ENCODE measurements around the gene CNTNAP2.

The CNTNAP2 gene

DNA sequence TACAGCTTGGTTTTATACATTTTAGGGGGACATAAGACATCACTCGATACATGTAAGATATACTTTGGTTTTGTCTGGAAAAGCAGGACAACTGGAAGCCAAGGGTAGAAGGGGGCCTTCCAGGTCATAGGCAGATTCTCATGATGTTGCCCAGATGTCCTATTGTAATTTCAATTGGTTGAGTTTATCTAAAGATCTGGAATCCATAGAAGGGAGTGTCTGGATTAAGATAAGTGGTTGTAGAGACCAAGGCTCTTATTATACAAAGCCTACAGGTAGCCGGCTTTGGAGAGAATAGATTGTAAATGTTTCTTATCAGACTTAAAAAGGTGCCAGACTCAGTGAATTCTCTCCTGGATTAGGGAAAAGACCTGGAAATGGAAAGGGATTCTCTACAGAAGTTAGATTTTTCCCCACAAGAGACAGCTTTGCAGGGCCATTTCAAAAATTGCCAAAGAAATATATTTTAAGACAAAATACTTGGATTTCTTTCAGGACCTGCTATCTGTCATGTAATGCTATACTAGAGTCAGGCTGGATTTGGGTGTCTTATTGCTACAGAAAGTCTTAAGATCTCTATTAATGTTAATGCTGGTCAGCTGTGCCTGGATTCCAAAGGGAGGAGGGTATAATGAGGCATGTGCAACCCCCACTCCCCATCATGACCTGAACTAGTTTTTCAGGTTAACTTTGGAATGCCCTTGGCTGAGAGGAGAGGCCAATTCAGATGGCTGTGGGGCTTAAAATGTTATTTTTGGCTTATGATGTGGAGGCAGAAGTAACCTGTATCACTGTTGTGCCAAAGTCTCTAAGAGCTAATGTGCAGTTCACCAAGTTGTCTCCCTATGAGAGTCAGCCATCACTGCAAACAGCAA lies 1962.8 kb downstream of the CNTNAP2 start:
- no peak for DNase-seq (ENCODE audit: low read depth, low spot score)

DNA sequence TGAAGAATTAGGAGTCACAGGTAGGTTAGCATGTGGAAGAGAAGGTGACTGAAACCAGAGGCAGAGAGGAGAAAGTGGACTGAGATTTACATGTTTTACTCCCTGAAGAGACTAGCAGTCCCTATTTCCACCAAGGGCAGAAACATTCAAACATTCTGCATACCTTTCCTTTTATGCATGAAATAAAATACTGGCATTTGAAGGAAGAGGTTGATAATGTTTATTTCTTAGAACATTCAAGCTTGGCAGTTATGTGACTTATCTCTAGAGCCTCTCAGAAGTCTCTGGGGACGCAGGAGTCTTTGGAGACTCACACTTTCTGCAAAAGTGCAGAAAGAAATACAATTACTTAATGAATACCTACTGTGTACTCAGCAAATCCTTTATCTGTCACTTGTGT lies 1966.8 kb downstream of the CNTNAP2 start:
- DNase-seq (ENCODE audit: low read depth, low spot score) = no peak

DNA sequence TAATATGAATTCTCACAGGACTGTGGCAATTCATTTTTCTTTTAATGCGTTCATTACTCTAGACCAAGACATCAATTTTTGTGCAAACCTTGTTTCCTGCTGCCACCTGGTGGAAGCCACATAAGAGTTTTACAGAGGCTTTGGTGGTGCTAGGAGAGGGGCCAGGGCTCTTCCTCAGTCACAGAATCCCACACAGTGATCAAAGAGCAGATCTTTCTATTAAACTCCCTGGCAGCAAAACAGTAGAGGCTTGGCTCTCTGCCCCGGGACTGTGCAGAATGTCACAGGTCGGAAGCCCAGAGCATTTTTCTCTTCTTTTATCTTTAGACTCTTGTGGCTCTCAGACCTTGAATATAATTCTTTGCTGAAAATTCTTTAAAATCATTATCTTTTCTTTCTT lies 1967.5 kb downstream of the CNTNAP2 start:
- DNase-seq (ENCODE audit: low read depth, low spot score) = no peak

DNA sequence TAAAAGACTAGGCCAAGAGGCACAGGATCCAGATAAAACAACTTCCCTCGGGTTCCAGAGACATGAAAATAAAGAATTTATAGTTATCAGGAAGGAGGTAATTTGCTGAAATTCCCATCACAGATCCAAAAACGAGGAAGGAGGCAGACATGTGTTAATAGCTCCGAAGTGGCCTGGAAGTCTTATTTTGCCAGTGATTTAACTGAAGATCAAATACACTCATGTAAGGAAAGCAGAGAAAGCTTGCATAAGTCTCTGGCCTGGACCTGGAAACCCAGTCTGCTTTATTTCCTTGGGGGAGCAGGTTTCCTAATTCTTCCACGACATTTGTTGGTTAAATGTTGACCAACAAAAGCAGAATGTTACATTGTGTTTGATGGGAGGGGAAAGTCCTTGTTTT lies 1975.3 kb downstream of the CNTNAP2 start:
- no peak for DNase-seq (ENCODE audit: low read depth, low spot score)

DNA sequence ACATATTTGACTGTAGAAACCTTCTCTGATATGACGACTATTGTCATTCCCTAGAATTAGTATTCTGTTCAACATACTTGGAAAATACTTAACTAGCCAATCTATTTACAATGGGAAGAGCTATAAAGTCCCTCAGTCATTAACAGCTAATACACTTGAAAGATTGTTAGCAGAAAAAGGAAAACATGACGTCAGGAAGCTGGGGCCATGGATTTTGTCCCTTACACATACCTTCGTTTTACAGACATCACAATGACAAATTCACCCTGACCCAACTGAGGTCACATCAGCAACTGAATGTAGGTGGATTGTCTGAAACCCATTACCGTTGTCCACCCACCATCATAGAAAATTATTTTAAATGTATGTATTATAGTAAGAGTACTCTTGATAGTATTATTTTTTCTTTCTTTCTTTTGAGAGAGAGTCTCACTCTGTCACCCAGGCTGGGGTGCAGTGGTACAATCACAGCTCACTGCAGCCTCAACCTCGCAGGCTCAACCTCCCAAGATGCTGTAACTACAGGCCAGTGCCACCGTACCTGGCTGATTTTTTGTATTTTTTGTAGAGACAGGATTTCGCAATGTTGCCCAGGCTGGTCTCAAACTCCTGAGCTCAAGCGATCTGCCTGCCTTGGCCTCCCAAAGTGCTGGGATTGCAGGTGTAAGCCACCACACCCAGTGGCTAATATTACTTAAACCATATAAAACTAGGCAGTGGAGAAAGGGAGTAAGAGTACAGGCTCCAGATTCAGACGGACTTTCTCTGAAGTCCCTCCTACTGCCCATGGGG lies 1977.0 kb downstream of the CNTNAP2 start:
- DNase-seq (ENCODE audit: low read depth, low spot score) = no peak

DNA sequence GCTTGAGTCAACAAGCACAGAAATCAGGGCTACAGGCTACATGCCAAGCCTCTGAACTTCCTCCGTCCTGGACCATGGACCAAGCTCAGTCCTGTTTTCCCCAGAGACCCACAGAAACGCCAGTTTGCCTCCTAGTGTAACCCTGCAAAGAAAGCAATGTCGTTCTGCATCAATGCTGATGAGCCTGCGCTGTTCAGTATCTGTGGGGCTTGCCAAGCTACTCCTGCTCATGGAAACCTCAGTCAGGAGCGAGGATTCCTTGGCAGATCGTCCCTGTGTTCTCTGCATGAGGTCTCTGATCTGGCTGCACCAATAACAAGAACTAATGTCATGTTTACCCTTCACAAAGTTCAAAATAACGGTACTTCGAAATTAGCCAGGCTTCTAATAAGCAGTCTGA lies 1978.5 kb downstream of the CNTNAP2 start:
- DNase-seq (ENCODE audit: low read depth, low spot score) = no peak

DNA sequence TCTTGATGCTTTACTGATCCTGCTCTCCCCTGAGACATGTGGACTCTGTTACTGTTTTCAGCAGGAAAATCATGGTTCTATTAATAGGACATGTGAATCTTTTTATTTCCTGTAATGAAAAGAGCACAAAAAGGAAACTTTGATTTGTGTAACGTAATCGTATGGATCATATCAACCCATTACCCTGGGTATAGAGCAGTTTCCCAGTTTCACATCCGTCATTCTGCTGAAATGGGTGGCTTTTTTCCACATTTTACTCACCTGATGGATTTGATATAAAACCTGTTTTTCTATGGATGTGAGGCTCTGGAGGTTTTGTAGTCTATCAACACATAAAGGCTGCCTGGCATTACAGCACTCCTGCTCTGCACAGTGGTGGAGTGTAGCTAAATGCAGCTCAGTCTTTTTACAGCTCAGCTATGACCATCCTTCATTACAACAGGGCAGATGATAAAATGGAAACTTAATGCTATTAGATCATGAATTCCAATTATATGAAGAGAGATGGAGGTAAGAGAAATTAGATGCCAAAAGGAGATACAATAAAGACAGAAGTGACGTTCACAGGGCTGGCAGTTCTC lies 1987.6 kb downstream of the CNTNAP2 start:
- no peak for DNase-seq (ENCODE audit: low read depth, low spot score)

DNA sequence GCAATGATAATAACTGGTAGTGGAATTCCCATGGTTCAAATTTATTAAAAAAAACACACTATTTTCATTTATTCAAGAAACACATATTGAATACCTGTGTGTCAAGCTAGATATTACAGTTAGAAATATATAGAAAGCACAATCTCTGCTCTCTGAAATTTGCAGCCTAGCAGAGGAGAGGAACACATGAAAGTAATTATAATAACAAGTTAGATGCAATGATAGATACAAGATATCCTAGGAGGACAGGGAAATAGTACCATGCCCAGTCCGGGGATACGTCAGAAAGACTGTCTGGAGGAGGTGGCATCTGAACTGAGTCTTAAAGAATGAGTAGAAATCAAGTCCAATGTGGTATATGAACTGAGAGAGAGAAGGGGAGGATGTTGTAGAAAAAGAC lies 1988.3 kb downstream of the CNTNAP2 start:
- DNase-seq (ENCODE audit: low read depth, low spot score) = no peak

DNA sequence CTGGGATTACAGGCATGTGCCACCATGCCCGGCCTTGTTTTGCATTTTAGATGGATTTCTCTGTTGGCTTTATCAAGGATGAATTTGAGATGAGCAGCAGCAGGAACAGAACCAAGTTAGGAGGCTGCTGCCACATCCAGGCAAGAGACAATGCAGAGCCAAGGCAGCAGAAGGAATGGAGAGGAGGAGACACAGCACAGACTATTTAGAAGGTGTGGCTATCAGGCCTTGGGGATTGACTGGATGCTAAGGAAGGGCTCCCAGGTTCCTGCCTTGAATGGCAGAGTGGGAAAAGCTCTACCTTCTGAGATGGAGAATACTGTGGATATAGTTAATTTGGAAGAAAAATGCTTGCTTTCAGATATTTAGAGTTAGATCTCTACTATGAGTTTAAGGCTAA lies 1989.3 kb downstream of the CNTNAP2 start:
- no peak for DNase-seq (ENCODE audit: low read depth, low spot score)

DNA sequence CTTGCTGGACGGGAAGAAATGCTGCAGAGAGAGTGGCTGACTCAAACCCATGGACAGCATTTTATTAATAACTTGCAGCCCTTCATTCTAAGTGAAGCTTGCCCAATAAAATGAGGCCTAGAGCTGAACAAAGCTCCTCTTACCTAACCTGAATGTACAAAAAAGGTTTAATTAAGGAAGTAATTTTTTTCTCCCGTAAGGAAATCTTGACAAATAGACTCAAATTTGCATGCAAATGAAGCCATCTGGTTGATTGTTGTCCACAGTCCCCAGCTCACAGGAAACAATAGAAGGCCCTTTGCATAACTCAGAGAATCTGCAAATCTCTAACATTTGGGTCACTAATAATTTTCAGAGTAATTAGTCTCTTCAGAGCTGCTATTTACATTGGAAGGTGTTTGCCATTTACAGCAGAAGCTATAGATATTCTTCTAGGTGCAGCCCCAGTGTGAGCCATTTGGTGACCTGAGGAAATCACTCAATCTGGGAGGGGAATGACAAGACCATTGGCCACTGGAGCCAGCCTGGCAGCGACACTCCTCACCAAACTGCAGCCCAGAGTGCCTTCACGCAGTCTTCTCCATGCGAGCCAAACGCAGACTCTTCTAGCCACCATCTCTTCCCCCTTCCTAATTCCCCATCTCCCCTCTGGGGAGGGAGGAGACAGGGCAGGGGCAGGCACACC lies 1991.0 kb downstream of the CNTNAP2 start:
- no peak for DNase-seq (ENCODE audit: low read depth, low spot score)

DNA sequence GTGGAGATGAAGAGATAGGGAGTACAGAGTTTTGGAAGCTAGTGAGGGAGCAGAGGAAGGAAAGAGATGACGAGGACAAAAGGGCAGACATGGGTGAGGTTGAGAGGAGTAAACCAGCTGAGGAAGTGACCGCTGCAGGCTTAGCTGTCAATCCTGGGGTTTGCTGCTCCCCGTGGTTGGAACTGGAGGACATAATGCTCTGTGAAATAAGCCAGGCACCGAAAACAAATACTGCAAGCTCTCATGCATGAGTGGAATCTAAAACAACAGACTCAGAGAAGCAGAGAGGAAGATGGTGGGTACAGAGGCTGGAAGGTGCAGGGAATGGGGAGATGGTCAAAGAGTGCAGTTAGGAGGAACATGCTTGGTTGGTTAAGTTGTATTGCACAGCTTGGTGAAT lies 1991.8 kb downstream of the CNTNAP2 start:
- DNase-seq (ENCODE audit: low read depth, low spot score) = no peak

DNA sequence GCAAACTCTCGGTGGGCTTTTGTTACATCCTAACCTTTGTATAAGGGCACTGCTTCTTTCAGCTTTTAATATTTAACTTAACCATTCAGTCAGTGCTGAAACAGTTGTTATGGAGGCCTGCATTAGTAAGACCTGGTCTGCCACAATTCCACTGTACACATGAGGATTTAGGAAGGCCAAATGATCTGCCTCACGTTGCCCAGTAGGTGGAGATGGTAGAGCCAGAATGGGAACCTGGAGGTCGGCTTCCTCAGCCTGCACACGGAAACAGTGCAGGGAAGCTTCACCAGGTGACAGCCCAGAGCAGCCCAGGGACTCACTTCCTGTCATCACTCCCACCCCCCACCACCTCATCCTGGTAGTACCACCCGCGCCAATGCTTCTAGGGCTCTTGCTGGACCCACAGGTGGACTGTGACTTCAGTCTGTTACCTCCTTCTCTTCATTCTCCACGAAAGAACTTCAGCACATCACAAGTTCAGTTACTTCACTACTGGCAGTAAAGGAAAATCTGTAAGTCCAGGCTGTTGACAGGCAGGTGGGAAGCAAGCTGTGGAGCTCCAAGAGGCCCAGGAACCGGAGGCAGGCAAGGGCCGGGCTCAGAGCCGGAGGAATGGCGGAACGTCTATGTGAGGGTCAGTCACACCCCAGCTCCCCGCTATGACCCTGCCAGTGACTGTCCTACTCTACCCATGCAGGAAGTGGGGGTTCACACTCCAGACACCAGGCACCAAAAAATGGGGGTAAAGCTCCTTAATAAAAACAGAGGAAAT lies 1993.7 kb downstream of the CNTNAP2 start:
- no peak for DNase-seq (ENCODE audit: low read depth, low spot score)

DNA sequence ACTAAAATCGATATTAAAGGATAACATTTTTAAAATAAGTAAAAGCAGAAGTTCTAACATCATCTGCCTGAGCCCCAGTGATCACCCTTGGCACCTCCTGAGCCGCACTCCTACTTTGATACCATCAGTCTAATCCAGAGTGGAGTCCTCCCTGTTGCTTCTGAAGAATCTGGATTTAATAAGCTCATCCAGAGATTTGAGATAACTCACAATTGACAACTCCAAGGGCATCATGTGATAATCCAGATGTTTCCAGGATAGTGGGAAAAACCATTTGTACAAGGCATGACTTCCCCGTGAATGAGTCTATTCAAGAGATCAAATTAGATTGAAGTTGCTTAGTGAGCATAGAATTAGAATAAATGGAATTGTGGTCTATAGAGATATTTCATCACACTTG lies 1998.2 kb downstream of the CNTNAP2 start:
- DNase-seq (ENCODE audit: low read depth, low spot score) = no peak

DNA sequence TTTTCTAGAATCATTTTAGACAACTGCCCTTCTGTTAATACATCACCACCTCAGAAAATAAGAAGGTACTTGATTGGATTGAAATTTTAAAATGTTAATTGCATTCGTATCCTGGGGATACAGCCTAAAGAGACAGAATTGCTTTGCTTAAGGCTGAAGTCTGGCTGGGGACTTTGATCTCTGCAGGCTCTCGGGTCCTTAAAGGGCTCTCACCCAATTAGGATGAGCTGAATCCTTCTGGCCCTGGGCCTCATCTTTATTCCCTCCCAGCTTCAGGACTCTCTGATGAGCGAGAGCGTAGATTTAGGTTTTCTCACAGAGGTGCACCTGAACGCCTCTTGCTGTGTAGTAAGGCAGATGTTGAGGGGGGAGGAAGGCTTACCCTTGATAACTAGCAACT lies 1998.7 kb downstream of the CNTNAP2 start:
- DNase-seq (ENCODE audit: low read depth, low spot score) = no peak

DNA sequence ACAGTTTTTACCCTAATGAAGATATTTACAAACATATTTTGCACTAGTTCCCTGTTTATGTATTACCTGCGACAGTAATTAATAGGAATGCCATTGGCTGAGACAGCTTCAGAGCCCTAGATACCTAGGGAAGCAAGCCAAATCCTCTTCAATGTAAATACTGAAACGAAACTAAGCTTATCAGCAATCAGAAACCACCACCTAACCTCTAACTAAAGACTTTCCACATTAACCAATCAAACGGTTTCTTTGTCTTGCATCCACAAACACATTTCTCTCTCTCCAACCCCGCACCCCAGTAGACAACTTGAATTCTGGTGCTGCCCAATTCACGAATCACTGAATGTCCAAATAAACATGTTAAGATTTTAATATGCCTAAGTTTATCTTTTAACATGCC lies 1999.6 kb downstream of the CNTNAP2 start:
- DNase-seq (ENCODE audit: low read depth, low spot score) = no peak

DNA sequence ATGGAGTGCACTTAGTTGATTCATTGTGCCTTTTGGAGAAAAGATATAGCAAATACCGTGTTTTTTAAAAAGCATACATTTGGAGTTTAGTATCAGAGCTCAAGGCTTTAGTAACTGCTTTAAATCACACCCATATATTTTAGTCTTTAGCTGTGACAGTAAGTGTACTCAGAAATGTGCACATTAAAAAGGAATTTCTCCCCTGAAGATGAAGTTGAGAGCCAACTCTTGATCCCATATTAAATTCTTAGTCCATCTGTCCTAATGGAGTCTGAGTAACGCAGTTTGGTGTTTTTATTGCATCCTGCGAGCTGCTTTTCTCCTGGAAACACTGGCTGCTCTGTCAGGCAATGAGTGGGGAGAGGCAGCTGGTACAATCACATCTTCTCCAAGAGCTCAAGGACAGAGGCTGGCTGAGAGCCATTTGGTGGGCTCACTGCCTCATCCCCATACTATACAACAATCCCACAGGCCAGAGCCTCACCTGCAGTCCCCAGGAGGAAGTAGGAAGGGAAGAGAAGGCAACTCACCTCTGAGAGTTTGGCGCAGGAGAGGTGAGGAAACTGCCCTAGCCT lies 2000.3 kb downstream of the CNTNAP2 start:
- DNase-seq (ENCODE audit: low read depth, low spot score) = no peak

DNA sequence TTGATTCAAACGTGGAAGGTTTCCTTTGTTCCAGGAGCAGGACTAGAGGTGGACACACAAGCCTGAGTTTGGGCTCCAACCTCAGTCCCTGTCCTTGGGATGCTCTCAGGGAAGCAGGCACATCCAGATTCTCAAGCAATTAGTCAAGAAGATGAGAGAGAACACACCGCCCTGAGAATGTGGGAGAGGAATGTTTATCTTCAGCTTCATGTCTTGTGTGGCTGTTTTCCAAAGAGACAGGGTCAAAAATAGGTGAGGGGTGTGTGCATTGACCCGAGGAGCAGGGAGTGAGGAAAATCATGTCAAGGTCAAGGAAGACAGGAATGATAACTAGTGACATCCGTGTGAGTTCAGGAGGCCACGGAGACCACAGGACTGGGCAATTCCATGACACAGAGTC lies 2001.8 kb downstream of the CNTNAP2 start:
- no peak for DNase-seq (ENCODE audit: low read depth, low spot score)

DNA sequence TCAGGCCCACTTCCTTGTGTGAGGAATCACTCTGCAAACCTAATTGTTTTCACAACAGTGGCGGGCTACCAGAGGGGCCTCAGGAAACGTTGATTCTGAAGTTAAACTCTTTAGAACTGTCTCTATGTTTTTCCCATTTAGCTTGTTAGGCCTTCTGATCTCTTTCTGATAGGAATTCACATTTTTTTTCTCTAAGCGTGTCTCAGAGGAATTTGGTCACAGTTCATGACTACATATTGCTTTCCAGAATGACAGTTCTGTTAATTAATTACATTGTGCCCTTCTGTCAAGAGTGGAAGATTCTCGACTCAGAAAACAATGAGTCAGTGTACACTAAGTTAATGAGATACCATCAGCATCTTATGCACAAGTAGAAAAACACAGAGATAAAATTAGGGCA lies 2004.8 kb downstream of the CNTNAP2 start:
- DNase-seq (ENCODE audit: low read depth, low spot score) = no peak

DNA sequence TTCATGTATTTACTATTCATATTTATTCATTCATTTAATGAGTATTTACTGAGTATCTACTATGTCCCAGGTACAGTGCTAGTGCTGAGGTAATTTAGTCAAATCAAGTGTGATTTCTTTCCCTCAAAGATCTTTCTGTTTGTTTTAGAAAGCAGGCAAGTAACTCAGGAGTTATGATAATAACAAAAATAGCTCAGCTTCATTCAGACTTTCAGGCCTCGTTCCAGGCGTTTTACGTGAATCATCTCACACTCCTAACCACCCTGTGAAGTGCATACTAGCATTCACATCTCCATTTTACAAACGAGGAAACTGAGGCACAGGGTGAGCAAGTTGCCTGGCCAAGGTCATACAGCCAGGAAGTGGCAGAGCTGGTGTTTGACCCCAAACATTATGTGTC lies 2005.2 kb downstream of the CNTNAP2 start:
- DNase-seq (ENCODE audit: low read depth, low spot score) = no peak

DNA sequence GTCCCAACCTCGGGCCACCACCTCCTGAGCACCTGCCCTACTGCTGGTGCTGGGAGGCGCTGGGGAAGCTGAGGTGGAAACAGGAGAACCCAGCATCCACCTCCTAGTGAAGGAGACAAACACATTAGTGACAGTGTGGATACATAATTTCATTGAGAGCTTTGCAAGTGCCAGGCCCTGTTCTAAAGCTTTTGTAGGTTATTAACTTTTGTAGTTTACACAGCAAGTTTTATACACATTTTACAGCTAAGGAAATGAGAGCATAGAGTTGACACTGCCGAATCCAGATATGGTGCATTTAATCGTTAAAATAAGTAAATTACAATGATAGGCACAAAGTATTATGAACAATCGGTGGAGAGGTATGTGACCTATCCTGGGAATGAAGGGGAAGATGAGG lies 2007.9 kb downstream of the CNTNAP2 start:
- no peak for DNase-seq (ENCODE audit: low read depth, low spot score)

DNA sequence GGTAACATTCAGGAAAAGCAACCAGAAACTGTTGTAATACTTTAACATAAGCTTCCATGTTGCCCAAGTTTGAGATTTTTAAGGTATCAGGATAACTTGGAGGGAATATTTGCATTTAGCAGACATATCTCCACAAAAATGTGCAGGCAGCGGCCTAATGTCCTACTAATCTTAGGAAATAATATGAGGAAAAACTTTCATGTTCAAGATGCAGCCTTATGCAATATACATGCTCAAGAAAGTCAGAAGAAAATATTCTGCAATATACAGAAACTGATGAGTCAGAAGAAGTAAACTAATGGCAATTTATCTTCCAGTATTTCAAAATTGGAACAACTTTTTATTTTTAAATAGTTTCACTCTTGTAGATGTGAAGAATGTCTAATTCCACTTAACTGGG lies 2010.8 kb downstream of the CNTNAP2 start:
- no peak for DNase-seq (ENCODE audit: low read depth, low spot score)

Data from activated CD4-positive, CD25-positive, alpha-beta regulatory T cell treated with anti-CD3 and anti-CD28 coated beads, Interleukin-2, amount 50 U/mL, for 16 hours (primary cell).